ENCODE data around the gene SPRY4. TPM values are rescaled to one million over a fixed set of nuclear protein-coding genes. Genes with fewer than 3 reads are reported as not detected.
"Not testable (repeated sequence)": the region's sequence is repeated elsewhere in the genome, so short reads cannot be mapped to it uniquely, and the experiment has no call there.

SPRY4 gene
- total and polyA plus RNA-seq, 2 donors, result 8.6 to 11.6 TPM

DNA sequence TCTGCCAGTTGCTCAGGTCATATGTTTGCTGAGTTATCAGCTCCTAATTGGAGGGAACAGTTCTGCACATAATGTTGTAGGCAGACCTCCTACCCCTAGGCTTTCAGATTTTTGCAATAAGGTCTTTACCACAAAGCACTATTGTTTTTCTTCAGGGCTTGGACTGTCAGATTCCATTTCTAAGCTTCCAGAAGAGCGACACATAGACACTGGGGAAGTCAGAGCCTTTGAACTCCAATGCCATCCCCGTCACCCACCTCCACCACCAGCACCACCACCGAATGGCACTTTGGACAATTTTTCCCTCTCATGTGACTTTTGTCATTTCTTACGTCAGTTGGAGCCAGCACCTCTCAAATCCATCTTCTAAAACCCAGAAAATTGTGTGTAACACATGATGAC, 28.3 kb upstream of the SPRY4 start:
- DNase-seq (ENCODE audit: extremely low spot score), result no peak
- Histone ChIP-seq H3K27ac (ENCODE audit: low read depth) (no peak overlapping the region), H3K4me1 (ENCODE audit: insufficient read depth) (no peaks in the 10 kb centered on the region)

GRCh38 chr5:142350021-142350420, 25.2 kb upstream of the SPRY4 start:
- no peak for DNase-seq (ENCODE audit: extremely low spot score)
- Histone ChIP-seq H3K27ac (ENCODE audit: low read depth) (no peak overlapping the region), H3K36me3 (ENCODE audit: insufficient read depth) (no peaks in the 10 kb centered on the region), H3K4me1 (ENCODE audit: insufficient read depth) (no peaks in the 10 kb centered on the region), H3K4me3 (ENCODE audit: low read depth, low read length) (no peak overlapping the region)

More for the DNA sequence above, 28.3 kb upstream of the SPRY4 start:
- H3K4me3 ChIP-seq (ENCODE audit: low read depth, low read length), result no peak overlapping the region
- WGBS, result 77% methylated on average over 4 of the region's 4 CpGs
- H3K36me3 ChIP-seq (ENCODE audit: insufficient read depth), result no peaks in the 10 kb centered on the region

- H3K4me1 ChIP-seq (ENCODE audit: insufficient read depth), result no peaks in the 10 kb centered on the region
- WGBS, result 42% methylated on average over 2 of the region's 2 CpGs
- no peak for DNase-seq (ENCODE audit: extremely low spot score)
- no peaks in the 10 kb centered on the region for H3K36me3 ChIP-seq (ENCODE audit: insufficient read depth)
- H3K4me3 ChIP-seq (ENCODE audit: low read depth, low read length), result no peak overlapping the region
- H3K27ac ChIP-seq (ENCODE audit: low read depth), result no peak overlapping the region
Observed at GRCh38 chr5:142346706-142347105, 21.9 kb upstream of the SPRY4 start.

GRCh38 chr5:142344915-142345314, 20.1 kb upstream of the SPRY4 start:
- not testable (repeated sequence) for DNase-seq (ENCODE audit: extremely low spot score); H3K4me3 ChIP-seq (ENCODE audit: low read depth, low read length); H3K36me3 ChIP-seq (ENCODE audit: insufficient read depth); H3K4me1 ChIP-seq (ENCODE audit: insufficient read depth); H3K27ac ChIP-seq (ENCODE audit: low read depth)
- 96% methylated on average over 3 of the region's 3 CpGs for WGBS

GRCh38 chr5:142343531-142343930, 18.7 kb upstream of the SPRY4 start:
- WGBS, result 95% methylated on average over 4 of the region's 4 CpGs
- no peaks in the 10 kb centered on the region for H3K4me1 ChIP-seq (ENCODE audit: insufficient read depth)
- H3K27ac ChIP-seq (ENCODE audit: low read depth), result no peak overlapping the region
- no peaks in the 10 kb centered on the region for H3K36me3 ChIP-seq (ENCODE audit: insufficient read depth)
- no peak for DNase-seq (ENCODE audit: extremely low spot score)
- H3K4me3 ChIP-seq (ENCODE audit: low read depth, low read length), result no peak overlapping the region

DNA sequence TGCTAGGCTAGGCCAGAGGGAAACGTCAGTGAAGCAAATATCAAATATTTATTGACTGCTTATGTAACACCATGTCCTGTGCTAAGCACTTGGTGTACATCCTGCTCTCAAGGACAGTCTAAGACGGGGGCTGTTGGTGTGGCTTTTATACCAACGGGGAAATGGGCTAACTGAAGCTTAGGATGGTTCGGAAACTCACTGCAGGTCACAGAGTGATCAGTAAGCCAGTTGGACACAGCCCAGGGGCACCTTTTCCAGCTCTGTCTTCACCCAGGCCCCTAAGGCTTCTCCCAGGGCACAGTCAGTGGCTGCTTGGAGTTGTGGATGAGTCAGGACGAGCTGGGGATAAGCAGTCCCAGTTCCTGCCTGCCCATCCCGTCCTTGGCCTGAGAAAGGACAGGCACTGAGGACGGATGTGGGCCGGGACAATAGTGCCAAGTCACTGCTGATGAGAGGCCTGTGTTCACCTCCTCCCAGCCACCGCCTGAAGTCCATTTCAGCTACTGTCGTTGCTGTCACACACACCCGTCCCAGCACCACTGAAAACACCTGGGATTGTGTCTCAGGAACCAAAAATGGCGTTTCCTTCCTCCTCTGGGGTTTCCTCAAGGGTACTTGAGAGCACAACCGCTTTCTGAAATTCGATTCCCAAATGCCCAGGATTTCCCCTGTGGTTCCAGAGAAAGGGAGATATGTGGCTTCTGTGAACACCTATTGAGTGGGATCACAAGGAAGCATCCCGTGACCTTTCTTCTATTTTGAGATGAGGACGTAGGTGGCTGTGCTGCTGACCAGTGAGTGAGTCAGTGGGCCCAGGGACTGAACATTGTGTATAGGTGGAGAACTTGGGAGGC, 17.5 kb upstream of the SPRY4 start:
- Histone ChIP-seq H3K4me3 (ENCODE audit: low read depth, low read length) (no peak overlapping the region), H3K27ac (ENCODE audit: low read depth) (no peak overlapping the region), H3K36me3 (ENCODE audit: insufficient read depth) (no peaks in the 10 kb centered on the region), H3K4me1 (ENCODE audit: insufficient read depth) (no peaks in the 10 kb centered on the region)
- DNase-seq (ENCODE audit: extremely low spot score), result no peak
- 85% methylated on average over 16 of the region's 16 CpGs for WGBS

DNA sequence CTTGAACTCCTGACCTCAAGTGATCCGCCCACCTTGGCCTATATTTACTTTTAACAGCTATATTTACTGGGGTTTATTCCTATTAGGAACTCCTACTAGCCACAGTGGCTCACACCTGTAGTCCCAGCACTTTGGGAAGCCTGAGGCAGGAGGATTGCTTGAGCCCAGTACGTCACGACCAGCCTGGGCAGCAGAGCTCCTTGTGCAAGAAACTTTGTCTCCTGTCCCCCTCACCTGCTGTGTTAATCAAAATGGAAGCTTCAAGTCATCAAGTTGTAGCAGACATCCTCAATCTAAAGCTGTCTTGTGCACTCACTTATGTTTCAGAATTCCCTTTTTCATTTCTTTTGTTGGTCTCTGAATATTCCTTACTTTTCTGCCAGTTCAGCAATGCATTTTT, 15.0 kb upstream of the SPRY4 start:
- WGBS, result 95% methylated on average over 3 of the region's 3 CpGs
- Histone ChIP-seq H3K4me1 (ENCODE audit: insufficient read depth) (no peaks in the 10 kb centered on the region), H3K4me3 (ENCODE audit: low read depth, low read length) (no peak overlapping the region), H3K27ac (ENCODE audit: low read depth) (no peak overlapping the region), H3K36me3 (ENCODE audit: insufficient read depth) (no peaks in the 10 kb centered on the region)
- no peak for DNase-seq (ENCODE audit: extremely low spot score)

DNA sequence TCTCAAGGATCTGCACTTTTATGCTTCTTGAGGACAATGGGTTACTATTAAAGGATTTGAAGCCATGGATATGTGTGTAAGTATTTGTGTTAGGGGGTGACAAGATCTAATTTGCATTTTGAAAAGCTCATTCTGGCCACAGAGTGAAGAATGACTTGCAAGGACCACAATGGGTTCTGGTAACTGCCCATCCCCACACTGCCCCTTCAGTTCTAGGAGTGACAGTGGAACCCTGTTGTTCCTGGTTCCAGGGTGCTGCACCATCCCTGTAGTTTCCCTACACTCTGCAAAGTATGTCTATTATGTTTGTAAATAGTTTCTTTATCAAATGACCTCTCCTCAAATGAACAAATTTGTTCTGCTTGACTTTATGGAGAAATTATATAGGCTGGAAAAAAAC, 9.7 kb upstream of the SPRY4 start:
- DNase-seq (ENCODE audit: extremely low spot score), result no peak
- no peaks in the 10 kb centered on the region for H3K36me3 ChIP-seq (ENCODE audit: insufficient read depth)
- no peaks in the 10 kb centered on the region for H3K4me1 ChIP-seq (ENCODE audit: insufficient read depth)
- no peak overlapping the region for H3K27ac ChIP-seq (ENCODE audit: low read depth)
- H3K4me3 ChIP-seq (ENCODE audit: low read depth, low read length), result no peak overlapping the region

GRCh38 chr5:142333749-142334148, 8.9 kb upstream of the SPRY4 start:
- WGBS, result 97% methylated on average over 2 of the region's 2 CpGs
- DNase-seq (ENCODE audit: extremely low spot score); H3K4me3 ChIP-seq (ENCODE audit: low read depth, low read length); H3K36me3 ChIP-seq (ENCODE audit: insufficient read depth); H3K4me1 ChIP-seq (ENCODE audit: insufficient read depth); H3K27ac ChIP-seq (ENCODE audit: low read depth): not testable (repeated sequence)

GRCh38 chr5:142330444-142330843, 5.6 kb upstream of the SPRY4 start:
- no peak overlapping the region for H3K27ac ChIP-seq (ENCODE audit: low read depth)
- WGBS, result 89% methylated on average over 2 of the region's 2 CpGs
- no peak for DNase-seq (ENCODE audit: extremely low spot score)
- no peaks in the 10 kb centered on the region for H3K36me3 ChIP-seq (ENCODE audit: insufficient read depth)
- H3K4me3 ChIP-seq (ENCODE audit: low read depth, low read length), result no peak overlapping the region
- no peaks in the 10 kb centered on the region for H3K4me1 ChIP-seq (ENCODE audit: insufficient read depth)

GRCh38 chr5:142330026-142330425, 5.2 kb upstream of the SPRY4 start:
- DNase-seq (ENCODE audit: extremely low spot score), result no peak
- 97% methylated on average over 6 of the region's 6 CpGs for WGBS
- H3K36me3 ChIP-seq (ENCODE audit: insufficient read depth), result no peaks in the 10 kb centered on the region
- no peak overlapping the region for H3K27ac ChIP-seq (ENCODE audit: low read depth)
- no peak overlapping the region for H3K4me3 ChIP-seq (ENCODE audit: low read depth, low read length)
- no peaks in the 10 kb centered on the region for H3K4me1 ChIP-seq (ENCODE audit: insufficient read depth)

- no peak overlapping the region for H3K27ac ChIP-seq (ENCODE audit: low read depth)
- no peak for DNase-seq (ENCODE audit: extremely low spot score)
- no peaks in the 10 kb centered on the region for H3K4me1 ChIP-seq (ENCODE audit: insufficient read depth)
- no peaks in the 10 kb centered on the region for H3K36me3 ChIP-seq (ENCODE audit: insufficient read depth)
- 61% methylated on average over 9 of the region's 9 CpGs for WGBS
- no peak overlapping the region for H3K4me3 ChIP-seq (ENCODE audit: low read depth, low read length)
Observed at GRCh38 chr5:142327111-142327842, 2.5 kb upstream of the SPRY4 start.

DNA sequence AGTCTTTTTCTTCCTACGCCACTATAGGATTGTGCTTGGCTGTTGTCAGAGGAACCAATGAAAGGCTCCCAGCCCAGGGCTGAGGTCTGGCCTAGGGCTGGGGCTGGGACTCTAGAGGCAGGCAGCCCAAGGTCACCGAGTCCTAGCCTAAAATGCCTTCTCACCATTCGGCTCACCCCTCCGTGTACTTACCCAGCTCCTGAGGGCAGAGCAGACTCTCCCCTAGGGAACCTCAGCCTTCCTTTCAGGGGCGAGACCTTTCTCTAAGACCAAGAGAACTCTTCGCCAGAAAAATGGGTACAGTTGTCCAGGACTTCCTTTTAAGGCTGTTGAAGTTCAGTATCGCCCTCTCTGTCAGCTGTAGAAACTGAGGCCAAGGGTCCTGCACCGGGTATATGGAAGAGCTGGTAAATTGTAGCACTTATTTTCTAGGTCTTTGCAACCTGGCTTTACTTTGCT, 1.7 kb upstream of the SPRY4 start:
- DNase-seq (ENCODE audit: extremely low spot score), result no peak
- H3K27ac ChIP-seq (ENCODE audit: low read depth), result no peak overlapping the region
- H3K4me1 ChIP-seq (ENCODE audit: insufficient read depth), result no peaks in the 10 kb centered on the region
- WGBS, result 57% methylated on average over 8 of the region's 8 CpGs
- no peak overlapping the region for H3K4me3 ChIP-seq (ENCODE audit: low read depth, low read length)
- H3K36me3 ChIP-seq (ENCODE audit: insufficient read depth), result no peaks in the 10 kb centered on the region
